NCI-H2107 treated with DMSO at 0.1 percent for 48 hours (cell line): ENCODE results near the gene MED23.

Experiments used
- DNase-seq: peaks from one replicate; lab custom pipeline; 2025; ENCODE audit not compliant: unreplicated experiment; lab: John Stamatoyannopoulos, UW

Gene MED23

GRCh38 chr6:131642565-131642964, 14.5 kb upstream of the MED23 start:
- no peak for DNase-seq

DNA sequence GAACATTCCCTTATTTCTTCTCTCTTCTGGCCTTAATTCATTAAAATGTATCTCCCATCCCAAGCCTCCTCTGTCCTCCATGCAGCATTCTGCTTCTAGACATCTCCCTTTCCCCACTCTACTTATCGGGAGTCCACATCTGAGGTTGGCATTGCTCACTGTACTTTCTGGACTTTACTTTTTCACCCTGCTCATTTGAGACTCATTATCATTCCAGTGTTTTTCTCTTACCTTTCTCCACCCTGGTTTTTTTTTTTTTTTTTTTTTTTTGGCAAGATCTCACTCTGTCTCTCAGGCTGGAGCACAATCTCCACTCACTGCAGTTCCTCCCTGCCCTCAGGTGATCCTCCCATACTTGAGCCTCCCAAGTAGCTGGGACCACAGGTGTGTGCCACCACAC, 13.5 kb upstream of the MED23 start:
- no peak for DNase-seq

GRCh38 chr6:131640576-131640975, 12.5 kb upstream of the MED23 start:
- no peak for DNase-seq

- DNase-seq: no peak
These were observed 12.1 kb upstream of the MED23 start for GRCh38 chr6:131640100-131640499.

DNA sequence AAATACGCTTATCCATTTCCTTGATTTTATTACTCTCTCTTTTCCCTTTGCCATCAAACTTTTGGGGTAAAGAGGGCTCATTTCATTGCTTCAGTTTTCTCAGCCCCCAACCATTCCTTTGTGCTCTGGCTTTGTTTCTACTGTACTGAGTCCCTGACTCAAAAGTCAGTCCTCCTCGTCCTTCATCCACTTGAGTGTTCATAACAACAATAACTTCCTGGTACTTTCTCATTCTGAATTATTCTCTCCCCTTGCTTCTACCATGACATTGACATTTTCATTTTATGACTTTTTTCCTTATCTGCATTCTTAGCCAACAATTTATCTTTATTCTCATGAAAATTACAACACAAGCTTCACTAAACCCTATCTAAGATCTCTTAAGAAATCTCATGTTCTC, 10.0 kb upstream of the MED23 start:
- no peak for DNase-seq

GRCh38 chr6:131636880-131637792, 9.1 kb upstream of the MED23 start, which contains the start of gene ENPP3:
TSS of gene ENPP3 (plus strand) at chr6:131637302. CDS start at chr6:131637385, 83 bp downstream.
- DNase-seq: no peak

DNA sequence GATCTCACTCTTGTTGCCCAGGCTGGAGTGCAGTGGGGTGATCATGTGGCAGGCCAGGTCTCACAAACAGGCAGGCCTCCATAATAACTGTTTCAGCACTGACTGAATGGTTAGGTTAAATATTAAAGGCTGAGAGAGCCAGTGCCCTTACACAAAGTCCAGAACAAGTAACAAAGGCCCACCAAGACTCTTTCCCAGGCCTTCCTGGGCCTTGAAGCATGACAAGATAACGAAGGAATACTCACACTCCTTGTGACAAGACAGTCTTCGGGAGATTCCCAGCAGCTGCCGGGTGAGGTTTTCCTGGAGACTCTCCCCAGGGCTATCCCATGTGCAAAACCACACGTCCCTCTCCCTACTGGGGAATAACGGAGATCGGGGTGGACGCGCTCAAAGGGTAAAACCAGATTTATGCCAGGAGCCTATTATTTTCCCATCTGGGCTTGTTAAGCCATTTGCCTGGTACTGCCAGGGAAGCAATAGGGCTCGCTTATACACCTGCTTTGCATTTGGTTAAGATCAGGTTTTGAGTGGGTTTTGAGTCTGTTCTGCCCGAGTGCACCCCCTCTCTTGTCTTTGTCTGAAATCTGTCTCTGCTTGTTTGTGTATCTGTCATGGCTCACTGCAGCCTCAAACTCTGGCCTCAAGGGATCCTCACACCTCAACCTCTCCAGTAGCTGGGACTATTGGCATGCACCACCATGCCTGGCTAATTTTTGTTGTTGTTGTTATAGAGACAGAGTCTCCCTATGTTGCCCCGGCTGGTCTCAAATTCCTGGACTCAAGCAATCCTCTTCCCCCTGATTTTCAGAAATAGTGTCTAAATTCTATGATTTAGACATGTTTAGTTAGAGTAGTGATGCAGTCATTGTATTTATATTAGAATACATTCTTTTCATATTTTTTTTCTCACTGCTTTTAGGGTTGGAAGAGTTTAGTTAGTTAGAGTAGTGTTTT, 7.6 kb upstream of the MED23 start:
- peak; percentile 57 for DNase-seq

DNA sequence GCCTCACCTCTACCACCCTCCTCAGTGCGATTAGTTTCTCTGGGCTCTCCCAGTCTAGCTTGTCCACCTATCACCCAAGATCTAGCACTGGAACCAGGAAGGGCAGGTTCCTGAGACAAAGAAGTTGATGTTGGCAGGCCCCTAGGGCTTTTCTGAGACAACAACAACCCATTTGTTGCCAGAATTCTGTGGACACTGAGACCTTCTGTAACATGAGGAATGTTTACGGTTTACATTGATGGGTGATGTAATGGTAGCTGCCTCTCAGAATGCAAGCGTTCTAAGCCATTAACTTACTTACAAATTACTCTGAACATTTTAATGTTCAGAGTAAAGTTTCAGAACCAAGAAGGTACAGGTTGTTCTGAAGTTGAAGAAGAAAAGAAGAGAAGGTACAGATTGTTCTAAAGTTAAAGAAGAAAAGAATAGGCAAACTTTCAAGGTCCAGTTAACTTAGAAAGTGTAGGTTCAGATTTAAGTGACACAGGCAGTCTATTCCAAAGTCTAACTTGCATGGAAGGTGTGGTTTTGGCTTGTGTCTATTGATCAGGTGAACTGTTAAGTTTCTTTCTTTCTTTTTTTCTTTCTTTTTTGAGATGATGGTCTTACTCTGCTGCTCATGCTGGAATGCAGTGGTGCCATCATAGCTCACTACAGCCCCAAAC, 3.7 kb upstream of the MED23 start:
- no peak for DNase-seq

- no peak for DNase-seq
These were observed 1.6 kb upstream of the MED23 start for GRCh38 chr6:131629651-131630050.

DNA sequence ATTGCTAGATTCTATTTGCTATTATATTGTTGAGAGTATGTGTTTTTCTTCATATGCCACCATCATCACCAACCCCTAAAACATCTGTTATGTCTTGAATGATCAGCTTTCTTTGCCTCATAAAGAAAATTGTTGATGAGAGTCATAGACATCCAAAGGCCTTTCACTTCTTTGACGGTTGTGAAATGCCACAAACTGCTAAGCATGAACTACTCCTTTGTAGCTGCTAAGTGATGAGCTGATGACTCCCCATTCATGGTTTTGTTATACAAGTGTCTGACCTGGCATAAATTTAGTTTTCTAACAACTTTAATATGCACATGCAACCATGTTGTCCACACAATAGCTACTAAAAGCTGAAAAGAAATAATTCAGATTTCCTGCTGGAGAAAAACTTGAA, 684 bp upstream of the MED23 start:
- DNase-seq: no peak

GRCh38 chr6:131615275-131615674, 12.8 kb downstream of the MED23 start:
- DNase-seq: no peak

DNA sequence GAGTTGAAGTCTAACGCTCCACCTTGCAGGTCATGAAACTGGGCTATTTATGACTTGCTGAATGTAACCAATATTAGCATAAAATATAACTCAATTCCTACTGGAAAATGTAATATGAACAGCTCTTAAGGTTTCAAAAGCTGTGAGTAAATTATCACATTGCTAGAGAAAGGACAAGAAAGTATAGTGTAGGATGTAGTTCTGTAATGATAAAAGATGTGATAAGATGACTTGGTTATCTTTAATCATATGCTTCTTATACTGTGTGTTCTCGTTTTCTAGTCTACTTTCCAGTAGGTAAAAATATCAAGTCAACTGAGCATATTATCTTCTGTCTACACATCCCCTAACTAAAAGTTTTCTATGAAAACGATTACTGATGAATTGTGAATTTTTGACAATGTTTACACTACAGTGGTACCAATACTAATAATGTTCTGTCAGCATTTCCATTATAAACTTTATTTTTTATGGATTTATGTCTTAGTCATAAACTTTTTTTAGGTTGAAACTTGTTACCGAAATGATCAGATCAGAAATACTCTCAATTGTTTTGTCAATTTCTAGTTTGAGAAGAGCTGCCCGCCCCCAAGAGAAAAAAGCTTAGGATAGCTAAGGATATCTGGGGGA, 14.6 kb downstream of the MED23 start:
- DNase-seq: no peak

DNA sequence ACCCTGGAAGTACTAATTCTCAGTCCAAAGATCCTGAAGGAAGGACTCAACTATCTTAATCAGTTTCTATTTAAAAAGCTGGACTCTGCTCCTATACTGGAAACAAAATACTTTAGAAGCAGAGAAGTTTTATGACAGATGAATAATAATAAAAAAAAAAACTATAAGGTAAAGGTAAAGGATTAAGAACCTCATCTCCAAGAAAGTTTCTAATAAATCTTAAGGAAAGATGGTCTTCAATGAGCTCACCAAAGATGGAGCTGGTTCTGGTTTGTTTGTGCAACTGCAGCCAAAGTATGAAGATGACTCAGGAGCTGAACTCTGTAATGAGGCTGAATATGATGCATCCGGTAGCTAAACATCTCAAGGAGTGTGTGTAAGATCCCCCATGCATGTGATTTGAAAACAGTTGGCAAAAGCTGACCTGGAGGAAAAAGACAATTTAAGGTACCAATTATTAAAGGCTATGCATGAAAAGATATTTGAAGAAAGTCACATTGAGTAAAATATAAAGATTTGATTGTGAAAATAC, 25.2 kb downstream of the MED23 start:
- no peak for DNase-seq

DNA sequence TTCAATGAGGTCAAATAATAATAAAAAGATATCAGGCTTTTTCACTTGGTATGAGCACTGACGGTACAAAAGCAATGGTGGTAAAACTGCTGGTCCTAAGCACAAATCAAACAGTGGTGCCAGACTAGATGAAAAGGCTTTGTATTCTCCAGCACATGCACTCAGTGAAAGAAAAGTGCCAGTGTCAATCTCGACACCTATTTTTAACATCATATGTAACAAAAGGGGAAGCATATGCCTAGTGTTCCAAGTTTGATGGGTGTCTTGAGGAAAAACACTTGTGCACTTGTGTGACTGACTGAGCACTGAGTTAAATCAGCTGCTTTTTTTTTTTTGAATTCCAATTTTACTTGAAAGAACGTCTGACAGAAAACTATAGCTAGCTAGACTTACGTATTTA, 27.3 kb downstream of the MED23 start:
- DNase-seq: no peak

DNA sequence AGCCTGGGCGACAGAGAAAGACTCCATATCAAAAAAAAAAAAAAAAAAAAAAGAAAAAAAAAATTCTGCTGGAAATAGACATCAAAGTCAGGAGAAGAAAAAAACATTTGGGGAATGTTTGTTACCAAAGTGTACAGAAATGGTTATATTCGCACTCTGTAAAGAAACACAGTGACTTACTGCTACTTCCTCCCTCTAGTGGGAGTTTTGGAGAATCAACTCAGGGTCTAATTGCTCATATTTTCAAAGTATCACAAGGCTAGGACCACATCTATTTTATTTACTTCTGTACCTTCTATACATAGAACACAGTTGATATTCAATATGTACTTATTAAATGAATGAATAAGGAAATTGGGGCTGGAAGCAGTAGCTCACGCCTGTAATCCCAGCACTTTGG, 30.6 kb downstream of the MED23 start:
- DNase-seq: no peak

GRCh38 chr6:131594074-131594473, 34.0 kb downstream of the MED23 start:
- no peak for DNase-seq

DNA sequence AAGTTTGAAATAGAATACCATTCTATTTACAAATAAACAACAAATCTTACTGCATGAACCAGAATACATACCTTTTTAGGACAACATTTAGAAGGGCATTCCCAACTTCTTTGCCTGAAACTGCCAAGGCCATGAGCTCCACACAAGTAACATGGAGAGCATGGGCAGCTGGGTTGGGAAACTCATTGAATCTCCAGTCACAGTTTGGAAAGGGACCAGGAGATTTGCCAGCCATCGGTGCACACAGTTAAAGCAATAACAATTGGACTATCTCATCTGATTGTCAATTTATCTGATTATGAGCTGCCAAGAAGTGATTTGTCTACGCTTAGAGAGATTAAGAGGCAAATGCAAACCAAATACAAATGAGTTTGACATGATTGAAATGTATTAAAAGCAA, 35.1 kb downstream of the MED23 start:
- DNase-seq: no peak

DNA sequence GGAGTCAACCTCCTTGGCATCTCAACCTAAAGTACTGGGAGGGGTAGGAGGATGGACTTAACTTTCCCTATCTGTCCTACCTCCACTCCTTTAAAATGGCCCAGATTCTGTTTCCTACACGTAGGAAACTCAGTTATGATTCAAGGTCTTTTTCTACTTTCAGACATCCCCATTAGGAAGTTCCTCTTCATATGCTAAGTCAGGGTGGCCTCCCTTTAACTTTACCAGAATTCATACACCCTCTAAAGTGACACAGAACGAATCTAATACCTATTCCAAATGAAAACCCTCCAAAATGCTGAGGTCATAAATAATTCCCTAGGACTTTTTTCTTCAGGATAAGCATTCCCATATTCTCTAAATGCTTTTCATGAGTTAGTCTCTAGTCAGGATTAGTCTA, 39.4 kb downstream of the MED23 start:
- DNase-seq: no peak

DNA sequence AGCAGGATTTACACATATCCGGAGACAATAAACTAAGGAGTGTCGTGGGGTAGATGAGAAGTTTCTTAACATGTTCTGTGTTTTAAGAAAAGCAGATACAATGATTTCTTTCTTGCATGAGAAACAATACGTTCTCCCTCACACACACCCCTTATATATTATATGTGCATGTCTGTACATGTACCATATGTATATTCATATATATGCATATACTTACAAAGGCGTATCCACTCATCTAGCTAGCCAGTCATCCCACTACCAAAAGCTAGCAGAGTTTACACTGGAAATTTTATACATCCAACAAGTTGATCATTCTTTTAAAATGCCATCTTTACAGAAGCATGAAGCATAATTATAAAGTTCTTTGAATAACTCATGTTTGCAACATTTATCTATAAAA, 40.1 kb downstream of the MED23 start:
- no peak for DNase-seq

DNA sequence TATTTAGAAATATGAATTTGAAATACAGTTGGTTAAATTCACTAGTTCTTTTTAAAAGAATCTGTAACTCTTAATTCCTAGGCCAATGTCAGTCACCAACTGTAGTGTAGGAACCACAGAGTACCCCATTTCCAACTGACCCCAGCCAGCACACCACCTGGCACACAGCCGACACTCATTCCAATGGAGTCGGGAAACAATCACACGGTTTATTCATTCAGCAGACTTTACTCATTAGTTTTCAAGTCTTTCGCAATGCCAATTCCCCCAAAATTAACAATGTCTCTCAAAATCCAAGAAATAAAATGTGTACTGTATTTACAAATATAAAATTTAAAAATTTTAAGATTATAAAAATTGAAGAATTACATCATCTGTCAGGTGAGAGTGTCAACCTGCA, 41.5 kb downstream of the MED23 start:
- DNase-seq: no peak

- DNase-seq: no peak
These were observed 46.5 kb downstream of the MED23 start for GRCh38 chr6:131581523-131581922.
